BJ (cell line): ENCODE results near the gene MTA2. TPM values are rescaled to one million over a fixed set of nuclear protein-coding genes. Genes with fewer than 3 reads are reported as not detected.
A peak's percentile ranks its signal among the peaks of the same experiment; 100 is the strongest.

Experiments
- CTCF ChIA-PET: fragments of 350-600 bp; formaldehyde crosslinking; extraction: SDS; loops from one replicate; lab custom pipeline; 2021; ENCODE audit warnings: antibody characterized with exemption, inconsistent platforms; lab: Yijun Ruan, JAX
- POLR2A ChIA-PET: fragments of 300-600 bp; sonication (Branson Sonifier 250); formaldehyde crosslinking; extraction: SDS; loops from one replicate; lab custom pipeline; 2021; ENCODE audit warnings: antibody characterized with exemption; lab: Charles Lee
- DNase-seq: peaks from one replicate; pipeline ENCODE4 v3.0.0-alpha.2; 2011; ENCODE audit warnings: low read depth
- H3K27me3 ChIP-seq: 2 replicates; pipeline ENCODE4 v1.6.0; 2011; ENCODE audit warnings: low read length; ENCODE audit not compliant: control insufficient read depth, insufficient read depth
- H3K36me3 ChIP-seq: 2 replicates; pipeline ENCODE4 v1.5.1; 2011; ENCODE audit warnings: low read length; ENCODE audit not compliant: control insufficient read depth, insufficient read depth
- H3K4me3 ChIP-seq: 2 replicates; pipeline ENCODE4 v1.5.1; 2011; ENCODE audit warnings: low read depth, mild to moderate bottlenecking, control low read depth, low read length
- CTCF ChIP-seq: IDR thresholded peaks from 2 replicates; pipeline ENCODE4 v1.5.1; 2011; ENCODE audit warnings: low read depth, mild to moderate bottlenecking, control low read depth, inconsistent platforms, low read length, moderate library complexity; ENCODE audit not compliant: insufficient read depth
- polyA plus RNA-seq: library from polyadenylated mRNA; depleted of rRNA; stranded (reverse); fragments of >200 nt; gene quantifications from 2 replicates; pipeline ENCODE4 v1.2.3, GENCODE V29; 2011

Gene MTA2
- polyA plus RNA-seq, 1 experiment, result 16.4 TPM

- no peak for DNase-seq
Measured at GRCh38 chr11:62555464-62556107, 46.1 kb downstream of the MTA2 start.

DNA sequence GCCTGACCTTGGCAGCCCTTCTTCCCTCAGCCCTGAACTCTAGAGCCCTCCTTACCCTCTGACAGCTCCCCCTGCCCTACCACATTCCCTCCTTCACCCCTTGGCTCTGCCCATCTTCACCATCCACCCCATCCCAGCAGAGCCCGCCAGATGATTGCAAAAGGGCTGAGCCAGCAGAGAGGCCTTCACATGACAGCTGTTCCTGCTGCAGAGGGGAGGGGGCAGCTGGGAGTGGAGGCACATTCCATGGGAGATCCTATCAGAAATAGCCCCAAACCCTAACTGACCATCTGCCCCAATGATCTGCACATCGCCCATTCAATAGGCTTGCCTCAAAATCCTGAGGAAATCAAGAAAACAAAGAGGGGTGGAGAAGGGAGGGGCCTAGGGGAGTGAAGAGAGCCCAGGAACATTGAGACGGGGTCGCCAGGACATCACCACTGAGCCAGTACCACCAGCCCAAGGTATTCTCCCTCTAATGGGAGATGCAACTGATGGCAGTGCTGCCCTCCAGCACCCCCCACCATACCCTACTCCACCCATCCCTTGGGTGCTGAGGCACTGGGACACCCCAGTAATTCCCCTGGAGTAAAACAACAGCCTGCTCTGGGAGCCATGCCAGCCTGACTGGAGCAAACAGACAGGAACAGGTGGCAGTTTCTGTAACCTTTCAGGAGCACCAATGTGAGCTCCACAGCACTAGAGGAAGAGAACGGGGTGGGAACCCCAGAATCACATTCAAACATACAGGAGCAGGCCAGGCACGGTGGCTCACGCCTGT lies 47.1 kb downstream of the MTA2 start:
- Histone ChIP-seq H3K4me3 (no peak overlapping the region), H3K27me3 (no peaks in the 10 kb centered on the region), H3K36me3 (peaks cover 5% of the 10 kb centered on the region)
- POLR2A ChIA-PET, result no interaction called here
- DNase-seq, result no peak
- CTCF ChIA-PET, result interaction anchor here (0.9 to 5.3 kb wide), 8 partner anchors 11 to 159 kb away, joined by 4 to 47 read pairs (median 12); no protein-coding TSS in a partner anchor
- no peak for TF ChIP-seq CTCF

More at GRCh38 chr11:62555464-62556107, 46.1 kb downstream of the MTA2 start:
- Histone ChIP-seq H3K36me3 (peaks cover 5% of the 10 kb centered on the region), H3K4me3 (no peak overlapping the region), H3K27me3 (no peaks in the 10 kb centered on the region)
- ChIA-PET POLR2A (interaction anchor here (0.6 to 1.4 kb wide), 2 partner anchors 9 to 110 kb away, joined by 5 to 17 read pairs; partner anchors contain the start of gene AHNAK), CTCF (interaction anchor here (0.6 to 4.8 kb wide), 5 partner anchors 12 to 160 kb away, joined by 3 to 47 read pairs (median 4); no protein-coding TSS in a partner anchor)
- no peak for TF ChIP-seq CTCF

DNA sequence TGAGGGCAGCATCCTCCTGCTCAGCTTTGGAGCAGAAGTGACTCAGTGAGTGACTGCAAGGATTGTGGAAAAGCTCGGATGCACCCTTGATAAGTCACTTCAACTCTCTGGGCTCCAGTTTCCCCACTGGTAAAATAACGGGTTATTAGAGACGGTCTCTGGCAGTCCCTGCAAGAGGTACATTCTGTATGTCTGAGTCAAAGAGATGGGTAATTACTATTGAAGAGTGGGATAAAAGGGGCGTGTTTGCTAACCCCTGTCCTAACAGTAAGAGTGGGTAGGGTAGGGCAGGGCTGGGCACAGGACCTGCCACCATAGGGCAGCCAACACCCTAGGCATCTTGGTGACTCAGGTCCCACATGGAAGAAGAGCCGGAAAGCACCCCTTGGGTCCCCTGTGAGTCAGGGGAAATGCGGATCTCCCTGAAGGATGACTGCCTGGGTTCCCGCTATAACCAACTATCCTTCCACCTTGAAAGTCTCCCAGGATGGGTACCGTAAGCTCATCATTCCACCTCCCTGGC lies 47.8 kb downstream of the MTA2 start:
- ChIA-PET CTCF (interaction anchor here (0.9 to 5.3 kb wide), 8 partner anchors 10 to 159 kb away, joined by 3 to 35 read pairs (median 5); no protein-coding TSS in a partner anchor), POLR2A (interaction anchor here (0.6 to 1.5 kb wide), 4 partner anchors 9 to 287 kb away, joined by 3 to 7 read pairs (median 5); no protein-coding TSS in a partner anchor)
- Histone ChIP-seq H3K4me3 (0 out of 2 replicates have a peak overlapping the region, but pooled peaks have one; percentile 28), H3K36me3 (peaks cover 2% of the 10 kb centered on the region; the same call in 1 of the 2 replicates), H3K27me3 (no peaks in the 10 kb centered on the region)
- peak; percentile 61 for DNase-seq
- no peak for TF ChIP-seq CTCF

DNA sequence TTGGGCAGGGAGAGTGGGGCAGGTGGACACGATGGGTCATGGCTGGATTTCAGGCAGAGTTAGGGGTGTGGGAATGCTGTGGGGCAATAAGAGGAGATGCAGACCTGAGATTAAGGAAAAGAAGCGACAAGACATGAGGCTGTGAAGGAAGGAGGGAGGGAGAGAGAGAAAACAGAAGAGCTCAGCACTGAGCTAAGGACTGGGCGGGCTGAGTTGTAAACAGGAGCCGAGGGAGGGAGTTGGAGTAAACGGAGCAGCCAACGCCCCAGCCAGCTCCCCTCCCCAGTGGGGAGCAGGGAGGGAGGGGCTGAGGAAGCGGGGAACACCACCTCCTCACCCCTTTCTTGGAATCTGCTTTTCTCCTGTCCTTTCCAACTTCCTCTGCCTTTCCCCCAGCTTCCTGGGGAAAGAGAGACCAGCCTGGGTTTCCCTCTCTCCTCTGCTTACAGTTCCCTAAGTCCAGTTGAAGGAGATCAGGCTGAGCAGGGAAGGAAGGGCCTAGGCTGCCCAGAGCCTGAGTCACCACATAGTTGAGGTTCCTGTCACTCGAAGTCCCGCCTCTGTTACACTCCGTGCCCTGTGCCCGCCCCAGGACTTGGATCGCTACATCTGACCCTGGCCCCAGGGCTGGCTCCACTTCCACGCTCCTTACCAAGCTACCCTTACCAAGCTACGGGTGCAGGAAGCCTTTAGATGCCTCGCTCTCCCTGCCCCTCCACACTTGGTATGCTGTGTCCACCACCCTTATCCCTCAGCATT lies 48.4 kb downstream of the MTA2 start:
- CTCF ChIA-PET, result interaction anchor here (1.2 to 5.3 kb wide), 8 partner anchors 7 to 158 kb away, joined by 3 to 35 read pairs (median 11); no protein-coding TSS in a partner anchor
- Histone ChIP-seq H3K4me3 (peak overlapping the region; percentile 28), H3K27me3 (no peaks in the 10 kb centered on the region), H3K36me3 (no peaks in the 10 kb centered on the region)
- DNase-seq, result peak; percentile 90
- POLR2A ChIA-PET, result interaction anchor here (0.5 to 2.0 kb wide), 12 partner anchors 9 to 1091 kb away, joined by 3 to 19 read pairs (median 4); no protein-coding TSS in a partner anchor
- TF ChIP-seq CTCF, result no peak
